Suppressor macrophage treated with lipopolysaccharide for 1 hour (primary cell): ENCODE results near the gene ASPSCR1.
A peak's percentile ranks its signal among the peaks of the same experiment; 100 is the strongest.

Experiments
- DNase-seq, 3 donors: peaks; one replicate each; pipeline ENCODE4 v3.0.0-alpha.2; 2020 to 2022

ASPSCR1 gene

GRCh38 chr17:81941484-81942166, 35.8 kb upstream of the ASPSCR1 start:
- DNase-seq, result no peak

GRCh38 chr17:81942167-81942553, 35.3 kb upstream of the ASPSCR1 start:
- no peak for DNase-seq

GRCh38 chr17:81944858-81945257, 32.6 kb upstream of the ASPSCR1 start:
- no peak for DNase-seq

GRCh38 chr17:81947189-81947588, 30.2 kb upstream of the ASPSCR1 start, which contains the start of gene MYADML2:
Gene MYADML2, minus strand, starts transcription at chr17:81947233. Its CDS starts 5,492 bp downstream, at chr17:81941741.
- DNase-seq, result no peak

GRCh38 chr17:81948635-81949378, 28.6 kb upstream of the ASPSCR1 start:
- no peak for DNase-seq

GRCh38 chr17:81950501-81950900, 26.9 kb upstream of the ASPSCR1 start:
- no peak for DNase-seq

- DNase-seq, result no peak
Measured at GRCh38 chr17:81951785-81952684, 25.4 kb upstream of the ASPSCR1 start.

- no peak for DNase-seq
Measured at GRCh38 chr17:81952792-81953228, 24.6 kb upstream of the ASPSCR1 start.

GRCh38 chr17:81953443-81953842, 24.0 kb upstream of the ASPSCR1 start:
- DNase-seq, result peak in 1 of 3 donors; percentile 34

GRCh38 chr17:81954131-81955057, 23.0 kb upstream of the ASPSCR1 start:
- DNase-seq, result no peak

GRCh38 chr17:81955058-81955681, 22.3 kb upstream of the ASPSCR1 start:
- DNase-seq, result no peak

GRCh38 chr17:81955756-81956544, 21.5 kb upstream of the ASPSCR1 start:
- no peak for DNase-seq

GRCh38 chr17:81956607-81957589, 20.5 kb upstream of the ASPSCR1 start:
- no peak for DNase-seq

GRCh38 chr17:81957691-81958432, 19.6 kb upstream of the ASPSCR1 start:
- no peak for DNase-seq

- no peak for DNase-seq
Measured at GRCh38 chr17:81958633-81959342, 18.6 kb upstream of the ASPSCR1 start.

GRCh38 chr17:81959362-81960129, 17.9 kb upstream of the ASPSCR1 start:
- DNase-seq, result peak; percentile 82 to 95 (median 89)
